Measurements from ENCODE around the gene PBX4.

Gene PBX4

DNA sequence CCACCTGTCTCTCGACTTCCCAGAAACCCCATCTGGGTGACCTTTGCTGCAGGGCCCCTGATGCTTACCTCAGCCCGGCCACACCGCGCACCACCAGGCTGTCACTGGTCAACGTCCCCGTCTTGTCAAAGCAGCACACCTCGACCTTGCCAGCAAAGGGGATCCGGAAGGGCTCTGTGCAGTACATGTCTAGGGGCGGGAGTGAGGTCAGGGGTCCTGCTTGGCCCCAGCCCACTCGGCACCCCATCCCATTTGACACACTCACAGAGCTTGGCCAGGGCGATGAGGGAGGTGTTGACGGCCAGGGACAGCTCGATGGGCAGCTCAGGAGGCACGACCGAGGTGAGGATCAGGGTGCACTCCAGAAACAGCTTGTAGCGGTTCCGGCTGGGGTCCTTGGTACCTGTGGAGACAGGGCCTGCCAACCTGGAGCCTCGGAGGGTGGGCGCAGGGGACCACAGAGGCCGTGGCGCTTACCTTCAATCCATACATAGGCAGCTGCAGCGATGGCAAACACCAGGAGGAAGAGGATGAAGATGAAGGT lies 36.6 kb upstream of the PBX4 start:
- TF ChIP-seq ZNF274 (IDR thresholded peaks at IDR 0.05; ENCODE audit: low read depth, low read length) = no peak
- no peak overlapping the region for H3K4me3 ChIP-seq (ENCODE audit: low read length)

DNA sequence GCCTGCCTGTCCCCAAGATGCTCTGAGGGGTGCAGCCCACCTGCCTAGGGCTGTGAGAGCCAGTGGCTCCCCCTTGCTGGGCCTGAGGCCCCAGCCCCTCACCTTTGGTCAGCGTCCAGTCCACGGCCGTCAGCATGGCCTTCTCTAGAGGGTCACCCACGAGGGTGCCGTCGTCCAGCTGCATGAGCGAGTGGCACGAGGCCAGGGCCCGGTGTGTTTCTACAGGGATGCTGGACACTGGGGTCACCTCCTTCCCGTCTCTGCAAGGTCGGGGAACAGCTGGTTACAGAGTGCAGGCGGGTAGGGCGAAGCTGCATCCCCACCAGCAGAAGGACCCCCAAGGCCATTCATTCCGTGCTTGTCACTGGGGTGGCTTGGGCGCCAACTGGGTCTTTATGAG lies 36.0 kb upstream of the PBX4 start:
- no peak for TF ChIP-seq ZNF274 (IDR thresholded peaks at IDR 0.05; ENCODE audit: low read depth, low read length)
- no peak overlapping the region for H3K4me3 ChIP-seq (ENCODE audit: low read length)

DNA sequence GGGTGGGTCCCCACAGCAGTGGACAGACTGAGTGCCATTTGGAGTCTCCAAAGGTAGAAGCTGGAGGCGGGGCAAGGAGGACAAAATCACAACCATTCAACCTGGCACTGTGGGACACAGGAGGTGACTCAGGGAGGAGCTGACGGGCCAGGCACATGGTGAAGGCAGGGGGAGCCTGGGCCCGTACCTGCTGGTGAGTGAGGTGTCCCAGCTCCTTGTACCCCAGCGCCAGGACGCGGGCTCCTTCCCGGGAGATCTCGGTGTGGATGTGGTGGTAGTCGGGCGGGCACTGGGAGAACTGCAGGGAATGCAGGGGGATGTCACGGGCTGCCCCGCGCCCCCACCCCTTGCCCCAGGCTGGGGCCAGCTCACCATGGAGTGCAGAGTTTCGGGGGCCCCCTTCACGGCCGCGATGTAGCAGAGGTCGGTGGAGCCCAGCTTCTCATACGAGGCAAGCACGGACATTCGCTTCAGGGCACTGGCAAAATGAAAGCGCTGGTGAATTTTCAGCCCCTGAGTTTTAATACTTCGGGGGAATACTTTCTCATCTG lies 35.2 kb upstream of the PBX4 start:
- TF ChIP-seq ZNF274 (IDR thresholded peaks at IDR 0.05; ENCODE audit: low read depth, low read length) = no peak
- no peak overlapping the region for H3K4me3 ChIP-seq (ENCODE audit: low read length)

DNA sequence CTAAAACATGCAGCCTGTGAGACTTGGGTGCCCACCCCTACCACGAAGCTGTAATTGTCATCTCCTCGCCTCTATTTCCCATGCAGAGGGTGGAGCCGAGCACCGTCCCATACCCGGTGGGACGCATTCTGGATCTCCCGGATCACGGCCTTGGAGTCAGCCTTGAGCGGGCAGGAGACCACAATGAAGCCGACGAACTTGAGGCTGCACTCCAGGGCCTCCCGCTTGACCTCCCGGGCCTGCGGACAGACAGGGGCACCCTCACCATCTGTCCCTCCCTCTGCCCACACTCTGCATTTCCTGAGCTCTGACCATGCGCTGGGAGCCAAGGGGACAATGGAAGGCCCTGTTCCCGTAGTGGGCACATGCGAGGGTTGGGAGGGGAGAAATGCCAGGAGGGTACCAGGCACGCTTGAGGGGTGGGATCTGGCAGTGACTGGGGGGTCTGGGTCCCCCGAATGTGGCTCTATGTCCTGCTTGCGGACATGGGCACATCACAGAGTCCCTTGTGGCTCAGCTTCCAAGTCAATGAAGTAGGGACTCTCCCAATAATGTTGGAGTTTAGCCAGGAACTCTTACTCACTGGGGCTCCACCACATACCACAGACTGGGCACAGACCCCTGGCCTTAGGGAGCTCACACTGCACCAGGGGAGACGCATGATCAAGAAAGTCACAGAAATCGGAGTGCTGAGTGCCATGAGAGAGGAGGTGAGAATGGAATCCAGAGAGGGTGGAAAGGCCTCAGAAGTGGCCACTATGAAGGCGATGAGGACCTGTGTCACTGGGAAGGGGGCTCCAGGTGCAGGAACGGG lies 34.2 kb upstream of the PBX4 start:
- TF ChIP-seq ZNF274 (IDR thresholded peaks at IDR 0.05; ENCODE audit: low read depth, low read length) = no peak
- H3K4me3 ChIP-seq (ENCODE audit: low read length) = no peak overlapping the region

DNA sequence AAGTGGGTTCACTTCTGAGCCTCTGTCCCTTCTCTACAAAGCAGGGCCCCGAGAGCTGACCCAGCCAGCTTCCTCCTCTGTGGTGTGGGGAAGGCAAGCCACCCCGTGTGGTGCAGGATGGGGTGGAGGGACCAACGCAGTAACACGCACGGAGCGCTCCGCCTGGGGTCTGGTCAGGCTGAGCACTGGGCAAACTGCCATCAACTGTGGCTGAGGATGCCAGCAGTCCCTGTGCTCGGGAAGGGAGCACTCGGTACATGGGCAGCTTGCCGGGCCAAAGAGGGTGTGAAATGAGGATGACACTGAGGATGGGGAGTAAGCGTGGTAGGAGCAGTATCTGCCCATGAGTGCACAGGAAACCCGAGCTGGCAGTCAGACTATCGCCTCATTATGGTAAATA lies 32.6 kb upstream of the PBX4 start:
- TF ChIP-seq ZNF274 (IDR thresholded peaks at IDR 0.05; ENCODE audit: low read depth, low read length) = no peak
- no peak overlapping the region for H3K4me3 ChIP-seq (ENCODE audit: low read length)

DNA sequence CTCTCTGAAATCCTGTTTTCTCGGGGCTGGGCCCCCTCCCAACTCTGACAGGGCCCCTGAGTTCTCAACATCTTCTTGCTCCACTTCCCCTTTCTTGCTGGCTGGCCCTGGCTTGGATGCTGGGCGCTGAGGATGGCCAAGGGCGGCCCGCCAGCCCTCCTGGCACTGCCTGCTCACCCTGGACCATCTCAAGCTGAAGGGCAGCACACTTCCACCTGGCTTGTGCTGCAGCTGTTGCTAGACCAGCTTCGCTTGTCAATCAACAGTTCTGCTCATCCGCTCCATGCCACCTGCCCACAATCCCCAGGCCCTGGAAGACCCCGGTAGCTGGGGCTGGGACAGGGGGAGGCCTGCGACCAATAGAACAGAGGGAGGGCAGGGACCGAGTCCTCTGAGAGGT lies 31.8 kb upstream of the PBX4 start:
- TF ChIP-seq ZNF274 (IDR thresholded peaks at IDR 0.05; ENCODE audit: low read depth, low read length) = no peak
- H3K4me3 ChIP-seq (ENCODE audit: low read length) = no peak overlapping the region

DNA sequence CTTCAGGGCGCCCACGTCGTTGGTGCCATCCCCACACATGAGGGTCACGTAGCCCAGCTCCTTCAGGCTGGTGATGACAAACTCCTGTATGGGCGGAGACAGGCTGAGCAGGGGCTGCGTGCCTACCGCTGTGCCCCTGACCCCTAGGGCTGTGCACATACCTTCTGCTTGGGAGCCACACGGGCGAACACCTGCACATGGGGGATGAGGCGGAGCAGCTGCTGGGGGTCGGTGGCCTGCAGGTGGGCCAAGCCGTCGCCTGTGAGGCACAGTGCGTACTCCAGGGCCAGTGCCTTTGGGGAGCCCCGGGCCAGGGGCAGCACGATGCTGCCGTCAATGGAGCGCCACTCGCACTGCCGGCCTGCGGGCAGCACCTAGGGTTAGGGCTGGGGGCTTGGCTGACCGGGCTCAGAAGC lies 31.1 kb upstream of the PBX4 start:
- no peak overlapping the region for H3K4me3 ChIP-seq (ENCODE audit: low read length)
- TF ChIP-seq ZNF274 (IDR thresholded peaks at IDR 0.05; ENCODE audit: low read depth, low read length) = no peak

DNA sequence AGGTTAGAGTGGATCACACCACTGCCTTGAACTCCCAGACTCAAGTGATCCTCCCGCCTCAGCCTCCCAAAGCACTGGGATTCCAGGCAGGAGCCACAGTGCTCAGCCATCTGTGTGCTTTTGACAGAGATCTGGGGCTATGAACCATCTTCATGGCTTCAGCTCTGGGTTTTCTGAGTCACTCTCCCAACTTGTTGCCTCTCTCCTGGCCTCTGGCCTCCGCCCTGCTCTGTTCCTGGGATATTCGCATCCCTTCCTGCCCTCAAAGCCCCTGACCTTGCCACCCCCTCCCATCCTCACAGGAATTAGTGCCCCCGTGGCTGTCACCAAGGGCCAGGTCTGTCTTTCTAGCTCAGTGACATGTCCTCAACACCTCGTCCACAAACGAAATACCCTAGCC lies 30.7 kb upstream of the PBX4 start:
- TF ChIP-seq ZNF274 (IDR thresholded peaks at IDR 0.05; ENCODE audit: low read depth, low read length) = no peak
- no peak overlapping the region for H3K4me3 ChIP-seq (ENCODE audit: low read length)

DNA sequence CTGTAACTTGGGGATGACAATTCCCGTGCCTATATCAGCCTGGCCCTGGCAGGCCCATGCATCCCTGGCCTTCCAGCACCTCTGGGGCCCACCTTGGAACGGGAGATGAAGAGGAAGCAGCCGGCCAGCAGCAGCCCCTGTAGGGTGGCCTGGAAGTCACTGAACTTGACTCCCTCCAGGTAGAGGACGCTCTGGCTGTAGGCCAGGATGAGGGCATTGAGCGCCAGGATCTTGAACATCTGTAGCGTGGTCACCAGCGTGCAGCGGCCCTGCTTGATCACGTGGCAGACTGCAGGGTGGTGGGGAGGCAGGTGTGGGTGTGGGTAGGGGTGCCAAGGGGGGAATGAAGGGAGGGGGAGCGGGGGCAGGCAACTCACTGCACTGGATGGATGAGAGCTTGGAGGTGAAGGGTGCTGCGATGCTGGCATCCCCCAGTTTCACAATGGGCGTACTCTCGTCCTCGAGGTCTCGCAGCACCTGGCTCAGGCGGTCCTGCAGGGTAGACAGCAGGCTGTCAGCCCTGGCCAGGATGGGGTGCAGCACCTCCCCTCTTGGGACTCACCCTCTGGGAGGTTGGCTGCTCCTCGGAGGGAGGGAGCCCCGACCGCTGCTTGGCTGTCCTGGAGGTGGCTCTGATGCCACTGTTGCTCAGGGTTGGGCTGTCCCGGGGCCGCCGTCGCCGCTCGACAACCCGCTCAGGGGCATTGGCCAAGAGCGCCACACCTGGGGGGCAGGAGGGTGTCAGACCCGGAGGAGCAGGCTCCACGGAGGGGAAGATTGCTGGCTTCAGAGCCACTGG lies 28.7 kb upstream of the PBX4 start:
- TF ChIP-seq ZNF274 (IDR thresholded peaks at IDR 0.05; ENCODE audit: low read depth, low read length) = no peak
- H3K4me3 ChIP-seq (ENCODE audit: low read length) = no peak overlapping the region

DNA sequence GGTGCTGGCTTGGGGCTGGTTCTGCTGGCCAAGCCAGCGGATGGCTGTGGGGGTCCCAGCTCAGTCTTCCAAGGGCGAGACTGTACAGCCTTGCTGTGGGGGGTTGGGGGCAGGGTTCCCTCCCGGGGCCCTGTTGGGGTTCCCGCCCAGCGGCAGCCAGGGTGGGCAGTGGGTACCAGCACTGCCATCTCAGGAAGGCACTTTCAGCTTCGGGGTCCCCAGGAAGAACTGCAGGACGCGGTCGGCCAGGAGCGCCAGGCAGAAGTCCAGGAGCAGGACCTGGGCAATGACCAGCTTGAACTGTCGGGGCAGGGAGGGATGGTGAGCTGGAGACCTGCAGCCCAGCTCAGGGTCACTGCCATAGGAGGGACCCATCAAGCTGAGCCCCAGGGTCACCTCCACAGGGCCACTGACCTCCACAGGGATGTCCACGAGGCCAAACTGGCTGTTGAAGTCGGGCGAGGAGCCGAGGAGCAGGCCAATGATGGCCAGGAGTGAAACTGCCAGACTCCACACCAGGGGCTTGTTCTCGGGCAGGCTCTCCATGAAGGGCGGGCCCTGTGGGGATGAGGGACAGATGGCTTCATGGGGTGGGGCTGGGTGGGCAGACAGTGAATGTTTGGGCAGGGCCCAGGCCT lies 26.9 kb upstream of the PBX4 start:
- TF ChIP-seq ZNF274 (IDR thresholded peaks at IDR 0.05; ENCODE audit: low read depth, low read length) = no peak
- H3K4me3 ChIP-seq (ENCODE audit: low read length) = no peak overlapping the region

DNA sequence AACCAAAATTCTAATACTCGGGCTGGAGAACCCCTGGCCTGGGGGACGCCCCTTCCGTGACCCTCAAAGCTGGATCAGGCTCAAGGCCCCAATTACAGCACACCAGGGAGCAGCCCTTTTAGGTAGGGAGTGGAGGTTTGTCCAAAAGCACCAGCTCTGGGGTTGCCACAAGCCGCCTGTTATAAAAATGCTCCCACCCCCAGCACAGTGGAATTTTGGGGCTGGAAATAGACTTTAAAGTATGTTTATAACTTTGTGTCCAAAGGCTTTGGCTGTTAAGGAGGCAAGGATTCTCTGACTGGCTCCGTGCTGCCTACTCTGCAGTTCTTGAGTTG lies 25.5 kb upstream of the PBX4 start:
- H3K4me3 ChIP-seq (ENCODE audit: low read length) = peak overlapping the region; percentile 70; the same call in 1 of the 2 replicates

DNA sequence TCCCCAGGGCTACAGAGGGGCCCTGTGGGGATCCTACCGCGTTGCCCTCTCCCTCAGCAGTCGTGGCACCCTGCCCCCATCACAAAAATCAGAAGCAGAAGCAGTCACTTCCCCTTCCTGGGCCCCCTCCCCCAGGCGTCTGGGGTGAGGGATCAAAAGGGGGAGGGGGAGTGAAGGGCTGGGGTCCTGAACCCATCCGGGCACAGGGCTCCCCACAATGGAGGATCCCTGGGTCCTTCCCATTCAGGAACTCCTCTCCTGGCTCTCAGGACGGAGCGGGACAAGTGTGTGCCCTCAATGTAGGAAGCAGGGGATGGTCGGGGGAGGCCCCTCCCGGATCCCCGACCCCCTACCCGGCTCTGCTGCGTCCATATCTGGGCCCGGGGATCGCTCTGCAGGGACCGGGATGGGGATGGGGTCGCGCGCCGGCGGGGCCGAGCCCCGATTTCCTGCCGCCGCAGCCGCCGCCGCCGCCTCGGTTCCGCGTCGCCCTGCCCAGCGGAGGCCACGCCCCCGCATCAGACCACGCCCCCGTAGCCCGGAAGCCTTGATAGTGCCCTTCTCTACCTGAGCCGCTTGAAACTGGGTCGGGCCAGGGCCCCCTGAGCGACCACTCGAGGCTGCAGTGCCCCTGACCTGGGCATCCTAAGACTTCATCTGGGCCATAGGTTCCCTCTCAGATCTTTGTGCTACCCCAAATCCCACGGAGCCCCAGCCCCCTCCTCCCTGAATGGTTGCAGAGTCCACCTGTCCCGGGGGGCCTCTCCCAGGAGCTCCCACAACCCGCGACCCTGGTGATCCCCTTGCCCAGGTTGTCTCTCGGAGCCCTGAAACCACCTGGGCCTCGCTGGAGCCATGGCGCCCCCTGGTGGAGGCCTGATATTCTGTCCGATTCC lies 24.9 kb upstream of the PBX4 start, which contains the start of gene GMIP:
Gene GMIP, minus strand, starts transcription at position 500 of the 896 bp plus-strand sequence. Its CDS starts 128 bp downstream, at position 372.
- peak within 1 kb of the TSS; percentile 70 for H3K4me3 ChIP-seq (ENCODE audit: low read length)
- TF ChIP-seq ZNF274 (IDR thresholded peaks at IDR 0.05; ENCODE audit: low read depth, low read length) = no peak

More for the DNA sequence above, 25.5 kb upstream of the PBX4 start:
- no peak for TF ChIP-seq ZNF274 (IDR thresholded peaks at IDR 0.05; ENCODE audit: low read depth, low read length)

DNA sequence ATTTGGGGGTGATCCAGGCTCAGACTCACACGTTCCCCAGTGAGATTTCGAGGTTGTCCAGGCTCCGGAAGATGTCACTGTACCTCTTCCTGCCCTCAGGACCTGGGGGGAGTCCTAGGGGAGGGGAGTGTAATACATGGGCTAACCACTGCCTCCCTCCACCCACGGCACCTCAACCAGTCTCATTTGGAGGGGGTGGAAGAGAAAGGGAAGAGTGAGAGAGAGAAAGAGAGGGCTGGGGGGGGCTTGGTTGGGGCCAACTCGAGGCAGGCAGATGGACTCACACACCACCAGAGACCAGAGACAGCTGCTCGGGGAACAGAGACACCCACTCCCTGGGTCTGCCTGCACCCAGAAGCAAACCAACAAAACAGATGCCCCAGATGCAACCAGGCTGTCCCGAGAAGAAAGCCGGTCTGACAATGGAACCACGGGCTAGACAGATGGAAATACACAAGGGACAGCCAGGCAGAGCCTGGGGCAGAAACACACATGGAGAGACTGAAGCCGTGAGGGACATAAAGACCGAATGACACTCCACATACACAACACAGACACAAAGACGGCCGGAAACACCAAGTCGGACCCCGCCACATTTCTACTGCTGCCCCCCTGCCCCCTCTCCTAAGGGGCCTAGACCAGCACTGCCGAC lies 24.1 kb upstream of the PBX4 start:
- no peak for TF ChIP-seq ZNF274 (IDR thresholded peaks at IDR 0.05; ENCODE audit: low read depth, low read length)

More for the DNA sequence above, 24.1 kb upstream of the PBX4 start:
- peak overlapping the region; percentile 70 for H3K4me3 ChIP-seq (ENCODE audit: low read length)

Data from GM08714 (cell line).